CD4-positive, alpha-beta T cell treated with Interleukin-15 for 4 hours (primary cell): ENCODE measurements around the gene ZSCAN26.

Experiments used
- DNase-seq: peaks from one replicate; pipeline ENCODE4 v3.0.0-alpha.2; 2020; ENCODE audit warnings: low spot score

ZSCAN26 gene

DNA sequence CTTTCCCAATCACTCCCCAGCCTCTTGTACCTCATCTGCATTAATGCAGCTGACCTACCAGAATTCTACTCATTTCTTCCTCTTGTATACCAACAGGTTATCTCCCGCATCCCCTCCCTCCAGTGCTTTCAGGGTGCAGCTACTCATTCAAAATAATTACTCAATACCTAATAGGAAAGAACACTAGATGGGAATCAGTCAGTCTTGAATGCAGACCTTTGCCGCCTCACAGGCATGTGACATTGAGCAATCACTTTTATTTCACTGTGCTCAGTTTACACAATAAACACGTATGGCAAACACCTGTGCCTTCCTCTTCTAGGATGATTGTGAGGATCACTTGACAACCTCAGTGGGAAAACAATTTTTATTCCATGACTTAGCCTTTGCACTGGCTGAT, 55.7 kb downstream of the ZSCAN26 start:
- no peak for DNase-seq

DNA sequence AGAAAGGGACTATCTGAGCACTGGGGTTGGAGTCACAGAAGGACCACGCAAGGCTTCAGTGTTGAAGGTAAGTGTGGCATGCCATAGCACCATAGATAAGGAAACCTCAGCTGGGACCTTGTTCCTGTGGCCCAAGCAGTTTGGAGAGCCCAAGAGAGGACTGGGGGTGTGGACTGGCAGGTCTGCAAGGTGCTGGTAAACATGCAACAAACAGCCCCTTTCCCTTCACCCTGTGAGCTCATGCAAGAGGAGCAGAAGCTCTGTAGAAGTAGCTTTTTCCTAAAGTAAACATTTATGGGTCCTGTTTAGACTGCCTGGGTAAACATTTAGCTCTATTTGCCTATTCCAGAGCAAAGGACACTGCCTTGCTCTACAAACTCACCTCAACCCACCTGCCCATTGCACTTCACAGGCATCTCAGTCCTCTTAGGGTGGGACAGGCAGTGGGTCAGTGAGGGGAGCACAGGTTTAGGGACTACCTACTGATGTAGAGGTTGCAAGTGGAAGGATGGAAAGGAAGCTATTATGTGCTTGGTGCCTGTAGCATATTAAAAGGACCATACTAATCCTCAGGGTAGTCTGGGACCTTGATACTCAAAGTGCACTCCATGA, 57.0 kb downstream of the ZSCAN26 start:
- DNase-seq, result no peak

DNA sequence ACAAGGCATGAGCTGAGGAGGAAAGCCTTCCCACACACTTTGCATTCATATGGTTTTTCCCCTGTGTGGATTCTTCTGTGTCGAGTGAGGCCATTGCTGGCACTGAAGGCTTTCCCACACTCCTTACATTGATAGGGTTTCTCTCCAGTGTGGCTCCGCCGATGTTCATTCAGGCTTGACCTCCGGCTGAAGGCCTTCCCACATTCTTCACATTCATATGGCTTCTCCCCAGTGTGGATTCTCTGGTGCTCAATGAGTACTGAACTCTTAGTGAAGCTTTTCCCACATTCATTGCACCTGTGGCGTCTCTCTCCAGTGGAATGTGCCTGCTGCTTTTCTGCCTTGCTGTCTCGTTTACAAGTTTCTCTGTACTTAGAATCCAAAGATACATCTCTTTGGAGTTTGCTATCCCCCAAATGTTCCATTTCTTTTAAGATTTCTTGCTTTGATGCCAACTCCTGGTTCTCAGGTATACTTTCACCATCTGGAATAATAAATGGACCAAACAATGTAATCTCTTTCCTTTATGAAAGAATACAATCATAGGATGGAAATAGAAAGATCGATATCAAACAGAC, 59.5 kb downstream of the ZSCAN26 start:
- no peak for DNase-seq
